ENCODE measurements around the gene MAX. TPM values are rescaled to one million over a fixed set of nuclear protein-coding genes. Genes with fewer than 3 reads are reported as not detected.

MAX gene
- total RNA-seq, 1 experiment from 2014 or later = 72.9 TPM

DNA sequence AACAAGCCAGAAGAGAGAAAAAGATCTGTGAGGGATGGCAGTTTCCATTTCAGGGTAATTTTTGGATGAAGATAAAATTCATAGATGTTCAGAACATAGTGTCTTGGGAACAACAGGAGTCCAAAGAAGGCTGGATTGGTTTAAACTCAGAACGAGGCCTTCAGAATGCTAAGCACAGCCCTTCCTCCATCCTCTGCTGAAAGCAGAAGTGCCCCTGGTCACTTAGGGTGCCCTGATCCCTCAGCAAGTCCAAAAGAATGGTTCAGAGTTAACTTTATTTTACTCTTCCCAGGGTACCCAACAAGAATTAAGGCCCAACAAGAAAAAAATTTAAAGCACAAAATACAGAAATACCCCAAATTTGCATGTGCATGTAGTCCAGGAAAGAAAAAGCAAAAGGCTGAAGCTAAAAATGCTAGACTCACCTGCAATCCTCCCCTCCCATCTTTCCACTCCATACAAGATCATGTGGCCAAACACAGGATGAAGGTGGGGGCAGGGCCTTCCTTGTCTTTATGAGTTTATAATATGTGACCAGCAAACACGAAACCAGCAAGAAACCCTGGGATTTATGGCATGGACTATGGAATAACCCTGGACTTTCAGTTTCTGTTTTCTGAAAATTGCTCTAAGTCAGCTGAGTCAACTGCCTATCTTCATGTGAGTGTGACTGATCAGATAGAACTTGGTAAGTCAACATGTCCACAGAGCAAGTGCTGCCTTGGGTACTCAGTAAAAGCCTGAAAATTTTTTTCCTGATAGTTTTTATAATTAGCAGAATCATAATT lies 21.2 kb downstream of the MAX start:
- Histone ChIP-seq H3K27ac (ENCODE audit: insufficient read length, low read depth, low read length) (no peak overlapping the region), H3K4me1 (ENCODE audit: insufficient read depth, low read length) (no peaks in the 10 kb centered on the region; the same call in 1 of the 2 replicates), H2AFZ (ENCODE audit: low read length) (no peak overlapping the region), H4K8ac (replicated peaks; ENCODE audit: insufficient read length, low read depth, low read length) (no peak overlapping the region), H4K91ac (ENCODE audit: insufficient read length, low read depth, low read length) (no peak overlapping the region), H3K27me3 (ENCODE audit: insufficient read depth, low read length) (no peaks in the 10 kb centered on the region), H2BK15ac (ENCODE audit: low read depth, low read length) (no peak overlapping the region), H3K14ac (ENCODE audit: insufficient read depth, low read length) (no peak overlapping the region), H3T11ph (ENCODE audit: low read length) (no peak overlapping the region), H3K9ac (ENCODE audit: extremely low read depth, insufficient read length, low read length) (no peak overlapping the region), H3K79me1 (ENCODE audit: insufficient read depth, low read depth, low read length, poor library complexity, severe bottlenecking) (no peaks in the 10 kb centered on the region), H2BK5ac (ENCODE audit: insufficient read length, low read length) (no peak overlapping the region), H4K20me1 (ENCODE audit: control insufficient read depth, insufficient read depth, insufficient read length) (no peaks in the 10 kb centered on the region), H3K23me2 (ENCODE audit: insufficient read length, low read depth, low read length, poor library complexity, severe bottlenecking) (no peaks in the 10 kb centered on the region), H3K79me2 (ENCODE audit: insufficient read depth, low read length) (no peaks in the 10 kb centered on the region), H3K18ac (ENCODE audit: insufficient read length, low read depth, low read length) (no peak overlapping the region), H3K4me2 (ENCODE audit: insufficient read depth, insufficient read length, low read length) (no peak overlapping the region), H4K5ac (ENCODE audit: insufficient read length, low read depth, low read length) (no peak overlapping the region), H2BK12ac (ENCODE audit: insufficient read length, low read depth, low read length) (no peak overlapping the region), H2AK5ac (ENCODE audit: insufficient read length, low read length) (no peak overlapping the region), H2BK120ac (ENCODE audit: low read depth, low read length, poor library complexity, severe bottlenecking) (no peak overlapping the region), H3K23ac (ENCODE audit: insufficient read length, low read depth, low read length) (no peak overlapping the region), H2BK20ac (ENCODE audit: low read depth, low read length, poor library complexity, severe bottlenecking) (no peak overlapping the region), H3K4ac (ENCODE audit: low read depth, low read length) (no peak overlapping the region), H3K56ac (ENCODE audit: insufficient read length, low read depth, low read length) (no peak overlapping the region), H3K9me3 (ENCODE audit: control insufficient read depth, low read depth, low read length) (peaks cover 6% of the 10 kb centered on the region)
- Mint-ChIP-seq H3K27ac (no peak overlapping the region), H3K27me3 (ENCODE audit: low read depth) (no peaks in the 10 kb centered on the region; the same call in 1 of the 2 replicates), H3K36me3 (ENCODE audit: insufficient read depth in 1 of 3, low read depth in 3 of 3) (peaks cover 34 to 68% (median 53%) of the 10 kb centered on the region in 3 experiments), H3K4me1 (peaks cover 22 to 23% of the 10 kb centered on the region in 2 experiments), H3K4me3 (no peak overlapping the region), H3K9me3 (peaks cover 10 to 11% of the 10 kb centered on the region in 2 experiments)
- TF ChIP-seq, protein P1, sequence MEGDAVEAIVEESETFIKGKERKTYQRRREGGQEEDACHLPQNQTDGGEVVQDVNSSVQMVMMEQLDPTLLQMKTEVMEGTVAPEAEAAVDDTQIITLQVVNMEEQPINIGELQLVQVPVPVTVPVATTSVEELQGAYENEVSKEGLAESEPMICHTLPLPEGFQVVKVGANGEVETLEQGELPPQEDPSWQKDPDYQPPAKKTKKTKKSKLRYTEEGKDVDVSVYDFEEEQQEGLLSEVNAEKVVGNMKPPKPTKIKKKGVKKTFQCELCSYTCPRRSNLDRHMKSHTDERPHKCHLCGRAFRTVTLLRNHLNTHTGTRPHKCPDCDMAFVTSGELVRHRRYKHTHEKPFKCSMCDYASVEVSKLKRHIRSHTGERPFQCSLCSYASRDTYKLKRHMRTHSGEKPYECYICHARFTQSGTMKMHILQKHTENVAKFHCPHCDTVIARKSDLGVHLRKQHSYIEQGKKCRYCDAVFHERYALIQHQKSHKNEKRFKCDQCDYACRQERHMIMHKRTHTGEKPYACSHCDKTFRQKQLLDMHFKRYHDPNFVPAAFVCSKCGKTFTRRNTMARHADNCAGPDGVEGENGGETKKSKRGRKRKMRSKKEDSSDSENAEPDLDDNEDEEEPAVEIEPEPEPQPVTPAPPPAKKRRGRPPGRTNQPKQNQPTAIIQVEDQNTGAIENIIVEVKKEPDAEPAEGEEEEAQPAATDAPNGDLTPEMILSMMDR (conservative IDR thresholded peaks at IDR 0.05) = no peak
- no CpG with 5 or more reads among the region's 2 CpGs for WGBS (ENCODE audit: extremely low coverage, insufficient read length, low lambda C conversion rate)
- DNase-seq = no peak
